GM23248 (cell line): ENCODE results near the gene EPB41L5. TPM values are rescaled to one million over a fixed set of nuclear protein-coding genes. Genes with fewer than 3 reads are reported as not detected.
"Not testable (repeated sequence)": the region's sequence is repeated elsewhere in the genome, so short reads cannot be mapped to it uniquely, and the experiment has no call there.

ENCODE experiments used
- DNase-seq: peaks from one replicate; pipeline ENCODE4 v3.0.0-alpha.2; 2015
- H2AFZ ChIP-seq: fragments of 200-600 bp; sonication (generic); 2 replicates; pipeline ENCODE4 v1.6.1; 2016; ENCODE audit warnings: antibody characterized with exemption
- H3F3A ChIP-seq: fragments of 200-600 bp; sonication (generic); 2 replicates; pipeline ENCODE4 v1.6.1; 2016; ENCODE audit warnings: mild to moderate bottlenecking, antibody characterized with exemption, mixed run types; ENCODE audit not compliant: insufficient read depth
- H3K27ac ChIP-seq: fragments of 200-600 bp; sonication (generic); 2 replicates; pipeline ENCODE4 v1.5.1; 2016; ENCODE audit warnings: mild to moderate bottlenecking
- H3K27me3 ChIP-seq: fragments of 200-600 bp; sonication (generic); replicated peaks from 2 replicates; pipeline ENCODE4 v1.6.1; 2016; ENCODE audit warnings: mild to moderate bottlenecking; ENCODE audit not compliant: insufficient read depth
- H3K36me3 ChIP-seq: fragments of 200-600 bp; sonication (generic); 2 replicates; pipeline ENCODE4 v1.6.1; 2016; ENCODE audit warnings: low read depth, mild to moderate bottlenecking
- H3K4me1 ChIP-seq: fragments of 200-600 bp; sonication (generic); 2 replicates; pipeline ENCODE4 v1.6.1; 2016; ENCODE audit warnings: mild to moderate bottlenecking; ENCODE audit not compliant: insufficient read depth
- H3K4me2 ChIP-seq: fragments of 200-600 bp; sonication (generic); one replicate; pipeline ENCODE4 v1.6.1; 2016; ENCODE audit warnings: mild to moderate bottlenecking; ENCODE audit not compliant: unreplicated experiment
- H3K4me3 ChIP-seq: fragments of 200-600 bp; sonication (generic); 2 replicates; pipeline ENCODE4 v1.5.1; 2016; ENCODE audit warnings: mild to moderate bottlenecking
- H3K79me2 ChIP-seq: fragments of 200-600 bp; sonication (generic); 2 replicates; pipeline ENCODE4 v1.6.1; 2016; ENCODE audit warnings: mild to moderate bottlenecking; ENCODE audit not compliant: insufficient read depth
- H3K9ac ChIP-seq: fragments of 200-600 bp; sonication (generic); 2 replicates; pipeline ENCODE4 v1.6.1; 2016; ENCODE audit warnings: mild to moderate bottlenecking
- H3K9me2 ChIP-seq: fragments of 200-600 bp; sonication (generic); 2 replicates; pipeline ENCODE4 v1.6.1; 2016; ENCODE audit warnings: mixed run types, mild to moderate bottlenecking, moderate library complexity; ENCODE audit not compliant: insufficient read depth
- H3K9me3 ChIP-seq: fragments of 200-600 bp; sonication (generic); one replicate; pipeline ENCODE4 v1.6.1; 2017; ENCODE audit warnings: low read depth
- H4K20me1 ChIP-seq: fragments of 200-600 bp; sonication (generic); 2 replicates; pipeline ENCODE4 v1.6.0; 2016; ENCODE audit not compliant: insufficient read depth
- EZH2 ChIP-seq: fragments of 200-600 bp; sonication (generic); IDR thresholded peaks from 2 replicates; pipeline ENCODE4 v1.6.1; 2018; ENCODE audit warnings: antibody characterized with exemption, mild to moderate bottlenecking; ENCODE audit not compliant: insufficient read depth, poor library complexity, severe bottlenecking
- EZH2phosphoT487 ChIP-seq: fragments of 200-600 bp; sonication (generic); IDR thresholded peaks from 2 replicates; pipeline ENCODE4 v1.6.1; 2018; ENCODE audit warnings: antibody characterized with exemption, moderate library complexity, mild to moderate bottlenecking, low read depth; ENCODE audit not compliant: insufficient read depth
- WGBS, 2 experiments: methylation state at CpG; one replicate each; pipeline ENCODE4 v1.1.6; 2015 to 2017; ENCODE audit warnings: low lambda C conversion rate in 2 of 2, low coverage in 1 of 2; ENCODE audit errors: missing lambda C conversion rate in 2 of 2; 5-methylcytosine and 5-hydroxymethylcytosine counted together
- in situ Hi-C: fragments of 300-500 bp; cut with MboI; formaldehyde crosslinking; loops from 2 replicates; pipeline ENCODE4 v1.15.0; 2020
- polyA plus RNA-seq: library from polyadenylated mRNA; unstranded; fragments of >200 nt; fragmentation: Nextera tagmentation; extraction: Ambion mirVana; gene quantifications from 2 replicates; pipeline ENCODE4 v1.2.1, GENCODE V29; 2016
- total RNA-seq: library from RNA; depleted of rRNA; stranded (reverse); fragments of >200 nt; shearing (Covaris generic); gene quantifications from 2 replicates; pipeline ENCODE4 v1.2.3, GENCODE V29; 2014

The EPB41L5 gene
- total and polyA plus RNA-seq, 2 experiments from 2014 or later = 3.0 to 4.0 TPM

- H3K4me3 ChIP-seq = no peak overlapping the region
- TF ChIP-seq EZH2phosphoT487 = no peak
- TF ChIP-seq EZH2 = no peak
- DNase-seq = no peak
- no peaks in the 10 kb centered on the region for H3F3A ChIP-seq
- H3K4me1 ChIP-seq = no peaks in the 10 kb centered on the region
- no peak overlapping the region for H3K4me2 ChIP-seq
- 16 to 21% methylated on average over 1 of the region's 1 CpG for WGBS, 2 experiments
- H3K27me3 ChIP-seq = no peaks in the 10 kb centered on the region
- no peaks in the 10 kb centered on the region for H3K9me2 ChIP-seq
- no peaks in the 10 kb centered on the region for H3K79me2 ChIP-seq
- no peak overlapping the region for H3K27ac ChIP-seq
- in situ Hi-C loops = no loop called here
- no peak overlapping the region for H2AFZ ChIP-seq
- no peaks in the 10 kb centered on the region; the same call in 1 of the 2 replicates for H4K20me1 ChIP-seq
- no peak overlapping the region for H3K9ac ChIP-seq
- no peaks in the 10 kb centered on the region for H3K36me3 ChIP-seq
- no peaks in the 10 kb centered on the region for H3K9me3 ChIP-seq
Measured at GRCh38 chr2:120192280-120192679, 179.4 kb downstream of the EPB41L5 start.

DNA sequence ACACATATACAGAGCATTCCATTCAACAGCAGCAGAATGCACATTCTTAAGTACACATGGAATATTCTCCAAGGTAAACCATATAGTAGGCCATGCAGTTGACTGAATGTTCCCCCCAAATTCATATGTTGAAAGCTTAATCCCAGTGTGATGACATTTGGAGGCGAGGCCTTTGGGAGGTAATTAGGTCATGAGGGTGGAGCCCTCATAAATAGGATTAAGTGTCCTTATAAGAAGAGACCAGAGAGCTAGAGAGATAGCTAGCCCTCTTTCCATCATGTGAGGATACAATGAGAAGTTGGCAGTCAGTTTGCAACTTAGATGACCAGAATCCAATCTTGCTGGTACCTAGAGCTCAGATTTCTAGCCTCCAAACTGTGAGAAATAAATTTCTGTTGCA, 182.7 kb downstream of the EPB41L5 start:
- no peaks in the 10 kb centered on the region for H3K9me3 ChIP-seq
- no peaks in the 10 kb centered on the region for H3K4me1 ChIP-seq
- H3K4me3 ChIP-seq = no peak overlapping the region
- no peaks in the 10 kb centered on the region for H3K36me3 ChIP-seq
- no peak for DNase-seq
- no peaks in the 10 kb centered on the region; the same call in 1 of the 2 replicates for H4K20me1 ChIP-seq
- no peak overlapping the region for H3K4me2 ChIP-seq
- H3K27me3 ChIP-seq = no peaks in the 10 kb centered on the region
- H3K9me2 ChIP-seq = no peaks in the 10 kb centered on the region
- no peak overlapping the region for H3K9ac ChIP-seq
- no peak overlapping the region for H3K27ac ChIP-seq
- no peak overlapping the region for H2AFZ ChIP-seq
- in situ Hi-C loops = no loop called here
- no peaks in the 10 kb centered on the region for H3F3A ChIP-seq
- no peaks in the 10 kb centered on the region for H3K79me2 ChIP-seq
- TF ChIP-seq EZH2 = no peak
- no peak for TF ChIP-seq EZH2phosphoT487
- WGBS, 2 experiments = 60 to 66% methylated on average over 1 of the region's 1 CpG

DNA sequence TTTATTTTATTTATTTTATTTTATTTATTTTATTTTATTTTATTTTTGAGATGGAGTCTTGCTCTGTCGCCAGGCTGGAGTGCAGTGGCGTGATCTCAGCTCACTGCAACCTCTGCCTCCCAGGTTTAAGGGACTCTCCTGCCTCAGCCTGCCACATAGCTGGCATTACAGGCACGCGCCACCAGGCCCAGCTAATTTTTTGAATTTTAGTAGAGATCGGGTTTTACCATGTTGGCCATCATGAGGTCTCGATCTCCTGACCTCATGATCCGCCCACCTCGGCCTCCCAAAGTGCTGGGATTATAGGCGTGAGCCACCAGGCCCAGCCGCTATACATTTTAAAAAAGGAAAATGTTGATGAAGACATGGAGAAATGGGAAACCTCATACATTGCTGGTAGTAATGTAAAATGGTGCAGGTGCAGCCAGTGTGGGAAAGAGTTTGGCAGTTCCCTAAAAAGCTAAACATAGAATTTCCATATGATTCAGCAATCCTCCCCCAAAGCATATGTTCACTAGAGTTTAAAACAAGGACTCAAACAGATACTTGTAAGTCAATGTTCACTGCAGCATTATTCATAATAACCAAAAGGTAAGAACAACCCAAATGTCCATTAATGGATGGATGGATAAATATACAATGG, 187.1 kb downstream of the EPB41L5 start:
- H4K20me1 ChIP-seq, in situ Hi-C loops: not testable (repeated sequence)
- 86 to 87% methylated on average over 10 of the region's 10 CpGs for WGBS, 2 experiments

DNA sequence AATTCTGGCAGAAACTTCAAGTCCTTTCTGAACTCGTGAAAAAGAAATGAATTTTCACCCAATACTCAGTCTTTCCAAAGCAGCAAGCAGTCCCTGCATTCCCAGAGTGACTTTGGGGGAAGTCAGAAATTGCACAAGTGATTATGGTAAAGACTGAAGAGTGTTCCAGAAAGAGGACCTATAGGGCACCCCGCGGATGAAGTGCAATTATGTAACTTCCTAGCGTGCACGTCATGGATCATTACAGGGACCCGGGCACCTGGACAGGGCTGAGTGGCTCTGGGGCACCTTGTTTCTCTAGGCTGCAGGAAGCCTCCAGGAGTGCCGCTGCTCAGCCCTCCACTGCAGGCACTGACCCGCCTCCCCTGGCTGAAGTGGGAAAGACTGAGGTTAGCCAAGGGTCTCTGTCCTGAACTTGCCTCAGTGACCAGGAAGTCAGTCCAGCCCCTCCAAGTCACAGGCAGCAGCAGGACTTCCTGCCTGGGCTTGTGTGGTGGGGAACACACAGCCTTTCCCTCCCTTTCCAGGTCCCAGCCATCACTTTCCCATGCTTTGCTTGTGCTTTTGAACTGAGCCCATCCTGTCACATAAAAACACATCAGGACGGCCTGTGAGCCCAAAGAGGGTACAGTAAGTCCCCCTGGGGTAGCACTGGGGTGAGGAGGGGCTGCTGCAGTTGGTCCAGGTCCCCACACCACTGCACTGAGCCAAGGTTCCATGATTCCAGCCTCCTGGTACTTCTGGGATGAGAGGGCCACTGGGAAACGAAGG, 190.6 kb downstream of the EPB41L5 start:
- 60% methylated on average over 9 to 10 of the region's 10 CpGs for WGBS, 2 experiments
- Histone ChIP-seq H3K9me3 (no peaks in the 10 kb centered on the region), H3K27me3 (no peaks in the 10 kb centered on the region), H4K20me1 (no peaks in the 10 kb centered on the region), H2AFZ (no peak overlapping the region), H3K36me3 (no peaks in the 10 kb centered on the region), H3K4me3 (no peak overlapping the region), H3K4me1 (no peaks in the 10 kb centered on the region), H3K27ac (no peak overlapping the region), H3K9me2 (no peaks in the 10 kb centered on the region), H3F3A (no peaks in the 10 kb centered on the region), H3K79me2 (no peaks in the 10 kb centered on the region), H3K9ac (no peak overlapping the region), H3K4me2 (no peak overlapping the region)
- DNase-seq = no peak
- in situ Hi-C loops = no loop called here
- TF ChIP-seq EZH2phosphoT487 (no peak), EZH2 (no peak)

More for the DNA sequence above, 187.1 kb downstream of the EPB41L5 start:
- not testable (repeated sequence) for H3K4me2 ChIP-seq, H3K27ac ChIP-seq, H3K27me3 ChIP-seq, H3K9ac ChIP-seq, H3K9me2 ChIP-seq, DNase-seq, H3K79me2 ChIP-seq, H3F3A ChIP-seq, H3K4me3 ChIP-seq, H2AFZ ChIP-seq, H3K36me3 ChIP-seq, H3K4me1 ChIP-seq, H3K9me3 ChIP-seq
